ENCODE results near the gene SLC12A3.
"Not testable (repeated sequence)": the region's sequence is repeated elsewhere in the genome, so short reads cannot be mapped to it uniquely, and the experiment has no call there.

Gene SLC12A3

DNA sequence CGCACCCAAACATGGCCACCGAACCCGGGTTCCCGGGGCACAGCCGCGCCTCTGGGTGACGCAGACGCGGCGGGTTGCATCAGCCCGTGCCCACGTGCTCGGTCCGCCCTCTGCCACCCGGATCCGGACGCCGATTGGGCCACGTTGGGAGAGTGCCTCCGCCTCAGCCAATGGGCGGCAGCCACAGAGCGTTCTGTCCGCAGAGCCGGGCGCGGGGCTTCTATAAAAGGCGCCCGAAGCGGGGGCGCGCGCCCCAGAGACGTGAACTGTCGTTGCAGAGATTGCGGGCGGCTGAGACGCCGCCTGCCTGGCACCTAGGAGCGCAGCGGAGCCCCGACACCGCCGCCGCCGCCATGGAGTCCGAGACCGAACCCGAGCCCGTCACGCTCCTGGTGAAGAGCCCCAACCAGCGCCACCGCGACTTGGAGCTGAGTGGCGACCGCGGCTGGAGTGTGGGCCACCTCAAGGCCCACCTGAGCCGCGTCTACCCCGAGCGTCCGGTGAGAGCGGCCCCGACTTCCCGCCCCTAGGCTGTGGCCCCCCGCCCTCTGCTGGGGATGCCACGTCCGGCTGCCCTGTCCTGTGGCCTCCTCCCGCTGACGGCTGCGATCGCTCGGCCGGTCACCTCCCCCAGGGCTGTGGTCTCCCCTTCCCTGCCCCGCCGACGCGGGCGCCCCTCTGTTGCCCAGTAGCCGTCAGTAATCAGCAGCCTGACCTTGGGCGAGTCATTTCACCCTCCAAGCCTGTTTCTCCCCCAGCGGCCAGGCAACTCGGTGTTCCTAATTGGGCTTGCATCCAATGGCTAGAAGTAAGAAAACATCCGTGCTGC lies 67.1 kb downstream of the SLC12A3 start, which contains the start of gene HERPUD1:
Gene HERPUD1 (plus strand): TSS at position 251 of the 829 bp plus-strand sequence. CDS start 103 bp downstream, at position 354.
- peaks cover 15% of the 10 kb centered on the region for H3K36me3 ChIP-seq (ENCODE audit: insufficient read depth, low read length)
- H3K9me3 ChIP-seq (ENCODE audit: low read length), result no peaks in the 10 kb centered on the region
- H3K4me1 ChIP-seq (ENCODE audit: insufficient read depth, low read length), result peaks cover 20% of the 10 kb centered on the region
- H2AFZ ChIP-seq (ENCODE audit: low read depth, low read length), result peak within 1 kb of the TSS; percentile 71
- no peaks in the 10 kb centered on the region for H3K27me3 ChIP-seq (ENCODE audit: insufficient read depth, low read length)
- H3K4me3 ChIP-seq (ENCODE audit: low read length), result peak within 1 kb of the TSS; percentile 82

GRCh38 chr16:56932721-56933619 lies 68.0 kb downstream of the SLC12A3 start:
- H3K36me3 ChIP-seq (ENCODE audit: insufficient read depth, low read length), result peaks cover 23% of the 10 kb centered on the region
- no peaks in the 10 kb centered on the region for H3K27me3 ChIP-seq (ENCODE audit: insufficient read depth, low read length)
- H3K4me1 ChIP-seq (ENCODE audit: insufficient read depth, low read length), result peaks cover 20% of the 10 kb centered on the region
- peak overlapping the region; percentile 71 for H2AFZ ChIP-seq (ENCODE audit: low read depth, low read length)
- no peaks in the 10 kb centered on the region for H3K9me3 ChIP-seq (ENCODE audit: low read length)
- peak overlapping the region; percentile 82 for H3K4me3 ChIP-seq (ENCODE audit: low read length)

DNA sequence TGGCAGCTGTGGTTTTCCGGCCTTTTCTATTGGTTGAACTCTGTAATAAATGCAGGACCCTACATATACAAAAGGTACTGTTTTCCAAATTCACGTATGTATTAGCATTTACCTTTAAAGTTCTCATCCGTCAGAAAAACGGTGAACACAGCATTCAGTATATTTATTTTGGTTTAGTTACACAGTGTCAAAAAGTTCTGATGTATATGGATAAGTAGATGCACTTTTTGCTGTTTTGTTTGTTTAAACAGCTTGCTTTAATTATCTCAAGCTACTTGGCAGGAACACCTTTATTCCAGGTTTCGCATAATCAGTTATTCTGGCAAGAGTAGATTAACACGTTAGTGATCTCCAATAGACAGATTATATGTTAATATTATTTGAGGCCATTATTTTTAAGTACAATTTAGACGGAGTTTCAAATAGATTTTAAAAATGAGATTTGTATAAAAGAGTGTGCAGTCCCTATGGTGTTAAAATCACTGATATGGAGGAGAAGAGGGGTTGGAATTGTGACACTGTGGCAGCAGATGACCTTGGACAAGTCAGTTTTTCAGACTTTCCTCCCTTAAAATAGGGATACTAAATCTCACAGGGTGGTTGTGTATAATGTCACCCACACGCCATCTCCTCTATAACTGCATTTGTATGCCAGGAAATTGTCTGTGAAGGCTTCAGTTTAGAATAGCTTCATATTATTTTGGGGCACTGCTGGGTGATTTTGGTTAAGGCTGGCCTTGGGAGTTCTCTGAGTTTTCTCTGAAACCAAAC lies 69.0 kb downstream of the SLC12A3 start:
- Histone ChIP-seq H2AFZ (ENCODE audit: low read depth, low read length) (no peak overlapping the region), H3K36me3 (ENCODE audit: insufficient read depth, low read length) (peaks cover 32% of the 10 kb centered on the region), H3K4me3 (ENCODE audit: low read length) (peak overlapping the region; percentile 82), H3K4me1 (ENCODE audit: insufficient read depth, low read length) (peaks cover 20% of the 10 kb centered on the region), H3K27me3 (ENCODE audit: insufficient read depth, low read length) (no peaks in the 10 kb centered on the region), H3K9me3 (ENCODE audit: low read length) (no peaks in the 10 kb centered on the region)

- Histone ChIP-seq H3K4me1 (ENCODE audit: insufficient read depth, low read length) (peaks cover 20% of the 10 kb centered on the region), H3K36me3 (ENCODE audit: insufficient read depth, low read length) (peaks cover 37% of the 10 kb centered on the region)
- not testable (repeated sequence) for H2AFZ ChIP-seq (ENCODE audit: low read depth, low read length); H3K9me3 ChIP-seq (ENCODE audit: low read length); H3K4me3 ChIP-seq (ENCODE audit: low read length); H3K27me3 ChIP-seq (ENCODE audit: insufficient read depth, low read length)
Observed at GRCh38 chr16:56934599-56935145, 69.7 kb downstream of the SLC12A3 start.

GRCh38 chr16:56935201-56935600 lies 70.2 kb downstream of the SLC12A3 start:
- H3K4me3 ChIP-seq (ENCODE audit: low read length), result no peak overlapping the region
- H3K36me3 ChIP-seq (ENCODE audit: insufficient read depth, low read length), result peaks cover 43% of the 10 kb centered on the region
- H3K27me3 ChIP-seq (ENCODE audit: insufficient read depth, low read length), result no peaks in the 10 kb centered on the region
- no peaks in the 10 kb centered on the region for H3K9me3 ChIP-seq (ENCODE audit: low read length)
- H3K4me1 ChIP-seq (ENCODE audit: insufficient read depth, low read length), result peaks cover 20% of the 10 kb centered on the region
- H2AFZ ChIP-seq (ENCODE audit: low read depth, low read length), result no peak overlapping the region

GRCh38 chr16:56936491-56936890 lies 71.5 kb downstream of the SLC12A3 start:
- Histone ChIP-seq H3K27me3 (ENCODE audit: insufficient read depth, low read length) (no peaks in the 10 kb centered on the region), H3K9me3 (ENCODE audit: low read length) (no peaks in the 10 kb centered on the region), H3K36me3 (ENCODE audit: insufficient read depth, low read length) (peaks cover 54% of the 10 kb centered on the region), H2AFZ (ENCODE audit: low read depth, low read length) (no peak overlapping the region), H3K4me3 (ENCODE audit: low read length) (no peak overlapping the region), H3K4me1 (ENCODE audit: insufficient read depth, low read length) (peaks cover 16% of the 10 kb centered on the region)

DNA sequence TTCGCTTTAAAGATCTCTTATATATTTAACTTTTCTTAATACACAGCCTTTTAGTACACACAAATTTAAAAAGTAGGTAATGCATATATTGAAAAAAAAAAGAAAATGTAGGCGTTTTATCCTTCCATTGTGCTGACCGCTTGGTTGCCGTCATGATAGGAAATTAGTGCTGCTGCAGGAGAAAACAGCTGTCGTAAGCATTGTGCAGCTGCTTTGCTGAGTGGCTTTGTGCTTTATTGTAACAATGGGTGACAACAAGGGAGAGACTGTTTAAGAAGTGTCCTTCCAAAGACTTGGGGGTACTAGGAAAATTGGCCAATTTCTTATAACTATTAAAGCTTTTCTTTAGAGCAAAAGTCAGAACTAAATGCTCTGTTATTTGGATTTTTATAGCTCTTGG lies 71.9 kb downstream of the SLC12A3 start:
- Histone ChIP-seq H3K4me1 (ENCODE audit: insufficient read depth, low read length) (peaks cover 15% of the 10 kb centered on the region), H3K9me3 (ENCODE audit: low read length) (no peaks in the 10 kb centered on the region), H3K36me3 (ENCODE audit: insufficient read depth, low read length) (peaks cover 57% of the 10 kb centered on the region), H2AFZ (ENCODE audit: low read depth, low read length) (no peak overlapping the region), H3K4me3 (ENCODE audit: low read length) (no peak overlapping the region), H3K27me3 (ENCODE audit: insufficient read depth, low read length) (no peaks in the 10 kb centered on the region)

DNA sequence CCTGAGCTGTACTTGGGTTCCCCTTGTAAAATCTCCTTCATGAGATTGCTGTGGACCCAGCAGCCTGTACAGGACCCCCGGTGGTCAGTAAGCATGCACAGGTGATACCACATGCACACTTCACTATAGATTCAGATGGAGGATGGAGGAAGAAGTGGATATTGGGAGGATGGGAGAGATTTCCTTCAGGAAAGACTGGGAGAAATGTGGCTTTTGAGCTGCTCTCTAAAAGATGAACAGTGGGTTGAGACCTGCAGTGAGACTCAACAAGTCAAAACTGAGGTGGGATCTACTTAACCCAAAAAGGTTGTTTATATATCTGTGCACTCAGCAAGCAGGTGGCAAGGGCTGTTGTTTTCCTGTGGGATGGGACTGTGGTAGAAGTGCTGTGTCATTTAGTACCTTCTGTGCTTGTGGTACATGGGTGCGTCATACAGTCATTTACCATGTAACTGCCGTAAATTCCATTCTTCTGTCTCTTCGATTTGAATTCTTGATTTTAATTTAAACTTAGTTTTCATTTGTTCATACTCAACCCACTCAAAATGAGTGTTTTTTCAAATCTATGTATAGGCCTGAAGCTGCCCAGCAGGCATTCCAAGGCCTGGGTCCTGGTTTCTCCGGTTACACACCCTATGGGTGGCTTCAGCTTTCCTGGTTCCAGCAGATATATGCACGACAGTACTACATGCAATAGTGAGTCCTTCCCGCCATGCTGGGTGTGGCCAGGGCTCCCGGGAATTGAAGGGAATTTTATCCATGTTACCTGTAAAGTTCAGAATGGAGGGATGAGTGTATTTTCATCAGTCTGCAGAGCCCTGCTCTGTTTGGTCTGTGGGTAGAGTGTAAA lies 73.9 kb downstream of the SLC12A3 start:
- Histone ChIP-seq H3K36me3 (ENCODE audit: insufficient read depth, low read length) (peaks cover 74% of the 10 kb centered on the region), H3K9me3 (ENCODE audit: low read length) (no peaks in the 10 kb centered on the region), H2AFZ (ENCODE audit: low read depth, low read length) (no peak overlapping the region), H3K4me1 (ENCODE audit: insufficient read depth, low read length) (peaks cover 4% of the 10 kb centered on the region), H3K27me3 (ENCODE audit: insufficient read depth, low read length) (no peaks in the 10 kb centered on the region), H3K4me3 (ENCODE audit: low read length) (no peak overlapping the region)

GRCh38 chr16:56939801-56940200 lies 74.8 kb downstream of the SLC12A3 start:
- H3K4me1 ChIP-seq (ENCODE audit: insufficient read depth, low read length), result no peaks in the 10 kb centered on the region
- no peak overlapping the region for H2AFZ ChIP-seq (ENCODE audit: low read depth, low read length)
- H3K4me3 ChIP-seq (ENCODE audit: low read length), result no peak overlapping the region
- H3K36me3 ChIP-seq (ENCODE audit: insufficient read depth, low read length), result peaks cover 77% of the 10 kb centered on the region
- H3K27me3 ChIP-seq (ENCODE audit: insufficient read depth, low read length), result no peaks in the 10 kb centered on the region
- H3K9me3 ChIP-seq (ENCODE audit: low read length), result no peaks in the 10 kb centered on the region

DNA sequence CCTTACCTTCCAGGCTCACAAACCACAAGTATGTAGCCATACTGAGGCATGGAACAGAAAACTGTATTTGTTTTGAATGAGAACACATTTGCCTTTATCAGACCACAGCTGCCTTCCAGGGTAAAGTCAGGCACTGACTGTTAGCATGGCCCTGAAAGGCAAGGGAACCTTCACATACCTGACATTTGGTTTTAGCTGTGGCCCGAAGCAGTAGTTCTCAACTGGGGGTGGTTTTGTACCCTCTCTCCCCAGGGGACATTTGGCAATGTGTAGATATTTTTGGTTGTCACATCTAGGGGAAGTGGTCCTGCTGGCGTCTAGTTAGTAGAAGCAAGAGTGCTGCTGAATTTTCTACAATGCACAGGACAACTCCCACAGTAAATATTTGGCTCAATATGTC lies 76.1 kb downstream of the SLC12A3 start:
- no peaks in the 10 kb centered on the region for H3K4me1 ChIP-seq (ENCODE audit: insufficient read depth, low read length)
- no peaks in the 10 kb centered on the region for H3K27me3 ChIP-seq (ENCODE audit: insufficient read depth, low read length)
- H3K4me3 ChIP-seq (ENCODE audit: low read length), result no peak overlapping the region
- H3K36me3 ChIP-seq (ENCODE audit: insufficient read depth, low read length), result peaks cover 79% of the 10 kb centered on the region
- no peaks in the 10 kb centered on the region for H3K9me3 ChIP-seq (ENCODE audit: low read length)
- no peak overlapping the region for H2AFZ ChIP-seq (ENCODE audit: low read depth, low read length)

DNA sequence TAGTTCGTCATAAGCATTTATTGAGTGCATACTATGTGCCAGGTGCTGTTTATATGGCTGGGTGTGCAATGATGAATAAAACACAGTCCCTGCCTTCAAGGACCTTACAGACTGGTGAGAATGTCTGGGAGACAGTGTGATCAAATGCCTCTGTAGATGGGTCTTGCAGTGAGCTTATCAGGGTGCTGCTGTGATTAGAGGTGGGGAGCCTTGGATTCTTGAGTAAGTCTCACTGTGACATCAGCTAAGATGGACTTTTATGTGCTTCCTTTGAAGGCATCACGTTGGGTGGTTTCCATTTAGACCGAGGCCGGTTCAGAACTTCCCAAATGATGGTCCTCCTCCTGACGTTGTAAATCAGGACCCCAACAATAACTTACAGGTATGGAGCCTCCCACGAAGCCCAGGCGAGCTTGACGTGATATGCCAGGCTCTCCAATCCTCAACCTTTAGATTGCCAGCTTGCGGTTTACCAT lies 76.9 kb downstream of the SLC12A3 start:
- no peaks in the 10 kb centered on the region for H3K4me1 ChIP-seq (ENCODE audit: insufficient read depth, low read length)
- no peaks in the 10 kb centered on the region for H3K27me3 ChIP-seq (ENCODE audit: insufficient read depth, low read length)
- peaks cover 72% of the 10 kb centered on the region for H3K36me3 ChIP-seq (ENCODE audit: insufficient read depth, low read length)
- H3K4me3 ChIP-seq (ENCODE audit: low read length), result no peak overlapping the region
- H2AFZ ChIP-seq (ENCODE audit: low read depth, low read length), result no peak overlapping the region
- no peaks in the 10 kb centered on the region for H3K9me3 ChIP-seq (ENCODE audit: low read length)

All from neuron (in vitro differentiated cells).